ENCODE data around the gene RRP8.

GRCh38 chr11:6561288-6561687 is 42.1 kb downstream of the RRP8 start:
- TF ChIP-seq CTCF (IDR thresholded peaks at IDR 0.05) (no peak), POLR2AphosphoS5 (IDR thresholded peaks at IDR 0.05) (no peak), EP300 (IDR thresholded peaks at IDR 0.05) (no peak)
